ENCODE data around the gene HIBADH. TPM values are rescaled to one million over a fixed set of nuclear protein-coding genes. Genes with fewer than 3 reads are reported as not detected.

Gene HIBADH
- polyA plus RNA-seq, 2 of the 4 experiments (the other 2 are of a cell fraction) = 49.5 to 118 TPM

GRCh38 chr7:27546610-27547009 is 116.1 kb downstream of the HIBADH start:
- H3K4me2 ChIP-seq = no peak overlapping the region
- H3K9me3 ChIP-seq = peaks cover under 1% of the 10 kb centered on the region; the same call in 1 of the 3 replicates
- H3K4me1 ChIP-seq = peaks cover 22% of the 10 kb centered on the region; the same call in 2 of the 3 replicates
- H3K27ac ChIP-seq = no peak overlapping the region
- TF ChIP-seq USF2 (IDR thresholded peaks at IDR 0.05) (no peak), NFE2L2 (conservative IDR thresholded peaks at IDR 0.05; ENCODE audit: low read length) (no peak), RFX5 (IDR thresholded peaks at IDR 0.05) (no peak), CHD2 (IDR thresholded peaks at IDR 0.05; ENCODE audit: low read length, partially characterized antibody) (no peak), RARB (CRISPR knock-in tag; IDR thresholded peaks at IDR 0.05) (no peak), REST (IDR thresholded peaks at IDR 0.05) (no peak), BCL3 (IDR thresholded peaks at IDR 0.05) (no peak), FOSL2 (IDR thresholded peaks at IDR 0.05) (no peak), FOSL2 (CRISPR knock-in tag; IDR thresholded peaks at IDR 0.05) (no peak), ELK1 (IDR thresholded peaks at IDR 0.05; ENCODE audit: low read depth, low read length) (no peak)
- 36% methylated on average over 1 of the region's 1 CpG for WGBS (ENCODE audit: missing lambda C conversion rate)
- CTCF ChIA-PET = no interaction called here
- DNase-seq (ENCODE audit: low read depth in 1 of 2, low spot score in 1 of 2) (no peak), ATAC-seq (no peak), FAIRE-seq (no peak)
- POLR2A ChIA-PET = no interaction called here
- H3K4me3 ChIP-seq = no peak overlapping the region

GRCh38 chr7:27535795-27536194 is 126.9 kb downstream of the HIBADH start:
- no peak for ATAC-seq
- Histone ChIP-seq H3K4me3 (no peak overlapping the region), H3K4me1 (no peaks in the 10 kb centered on the region), H3K9me3 (no peaks in the 10 kb centered on the region), H3K27ac (no peak overlapping the region), H3K4me2 (no peak overlapping the region)
- FAIRE-seq = no peak
- CTCF ChIA-PET = no interaction called here
- POLR2A ChIA-PET = no interaction called here
- no peak for DNase-seq (ENCODE audit: low read depth in 1 of 2, low spot score in 1 of 2)
- WGBS (ENCODE audit: missing lambda C conversion rate) = 89% methylated on average over 4 of the region's 4 CpGs
- TF ChIP-seq FOXS1 (CRISPR knock-in tag; IDR thresholded peaks at IDR 0.05) (no peak), SMC3 (IDR thresholded peaks at IDR 0.05) (no peak), CTCF (IDR thresholded peaks at IDR 0.05) (no peak), HDAC2 (IDR thresholded peaks at IDR 0.05) (no peak), NR3C1 (IDR thresholded peaks at IDR 0.05) (no peak), CEBPB (IDR thresholded peaks at IDR 0.05) (no peak), CHD2 (IDR thresholded peaks at IDR 0.05; ENCODE audit: low read length, partially characterized antibody) (no peak), HES2 (IDR thresholded peaks at IDR 0.05) (no peak), BCL3 (IDR thresholded peaks at IDR 0.05) (no peak), KDM5A (IDR thresholded peaks at IDR 0.05) (no peak), EHMT2 (IDR thresholded peaks at IDR 0.05; ENCODE audit: low read depth) (no peak), HEYL (CRISPR knock-in tag; IDR thresholded peaks at IDR 0.05) (no peak), BHLHE40 (IDR thresholded peaks at IDR 0.05; ENCODE audit: low read depth, low read length) (no peak), MAX (IDR thresholded peaks at IDR 0.05) (no peak), REST (IDR thresholded peaks at IDR 0.05) (no peak), NPAS2 (CRISPR knock-in tag; IDR thresholded peaks at IDR 0.05; ENCODE audit: borderline replicate concordance) (no peak)

Data from A549 (cell line).